IMR-90 (cell line): ENCODE measurements around the gene SIRPG. TPM values are rescaled to one million over a fixed set of nuclear protein-coding genes. Genes with fewer than 3 reads are reported as not detected.

Experiments used
- ATAC-seq: fragments of 200-7000 bp; cut with Tn5 transposase; 2 replicates; pipeline ENCODE4 v1.9.1; 2020; ENCODE audit warnings: low read depth, mild to moderate bottlenecking, moderate library complexity
- BruUV-seq: library from RNA; stranded (reverse); fragments of 400-500 nt; replicated peaks from 2 replicates; lab custom pipeline; 2021; lab: Mats Ljungman, UMichigan
- CTCF ChIA-PET: fragments of 300-600 bp; formaldehyde crosslinking; extraction: SDS; loops from one replicate; lab custom pipeline; 2021; ENCODE audit warnings: antibody characterized with exemption; lab: Yijun Ruan, JAX
- POLR2A ChIA-PET: fragments of 300-600 bp; sonication (Branson Sonifier 250); formaldehyde crosslinking; loops from one replicate; lab custom pipeline; 2022; ENCODE audit warnings: antibody characterized with exemption; ENCODE audit not compliant: unreplicated experiment; lab: Charles Lee
- DNase-seq: peaks from one replicate; pipeline ENCODE4 v3.0.0; 2013
- H2AFZ ChIP-seq: replicated peaks from 2 replicates; pipeline ENCODE3; 2013; ENCODE audit warnings: low read length, mild to moderate bottlenecking; ENCODE audit not compliant: poor library complexity
- H2AK5ac ChIP-seq: 2 replicates; pipeline ENCODE4 v1.6.1; 2013; ENCODE audit warnings: low read depth, low read length, inconsistent platforms
- H2AK9ac ChIP-seq: replicated peaks from 2 replicates; pipeline ENCODE3; 2013; ENCODE audit warnings: mild to moderate bottlenecking, low read depth, low read length, moderate library complexity; ENCODE audit not compliant: poor library complexity
- H2BK120ac ChIP-seq: 2 replicates; pipeline ENCODE4 v1.6.1; 2013; ENCODE audit warnings: low read depth, low read length, inconsistent platforms
- H2BK15ac ChIP-seq: 3 replicates; pipeline ENCODE4 v1.6.1; 2013; ENCODE audit warnings: low read depth, low read length, inconsistent platforms
- H2BK20ac ChIP-seq: 2 replicates; pipeline ENCODE4 v1.6.1; 2013; ENCODE audit warnings: low read depth, mild to moderate bottlenecking, inconsistent platforms, low read length, moderate library complexity
- H2BK5ac ChIP-seq: 2 replicates; pipeline ENCODE4 v1.6.1; 2013; ENCODE audit warnings: mild to moderate bottlenecking, low read depth, low read length, inconsistent platforms; ENCODE audit not compliant: poor library complexity, severe bottlenecking
- H3K14ac ChIP-seq: replicated peaks from 2 replicates; pipeline ENCODE4 v1.6.1; 2013; ENCODE audit warnings: low read depth, low read length, inconsistent platforms
- H3K18ac ChIP-seq: 2 replicates; pipeline ENCODE4 v1.6.1; 2013; ENCODE audit warnings: low read depth, low read length, control low read depth
- H3K23ac ChIP-seq: 2 replicates; pipeline ENCODE4 v1.6.1; 2013; ENCODE audit warnings: low read depth, low read length, inconsistent platforms
- H3K27ac ChIP-seq: 2 replicates; pipeline ENCODE4 v1.5.1; 2013; ENCODE audit warnings: mild to moderate bottlenecking, control low read depth, low read length; ENCODE audit not compliant: insufficient read depth
- H3K27me3 ChIP-seq: 2 replicates; pipeline ENCODE4 v1.6.1; 2013; ENCODE audit warnings: low read length; ENCODE audit not compliant: control insufficient read depth, insufficient read depth
- H3K36me3 ChIP-seq: 2 replicates; pipeline ENCODE4 v1.6.1; 2013; ENCODE audit warnings: low read length, mixed read lengths; ENCODE audit not compliant: control insufficient read depth, insufficient read depth
- H3K4ac ChIP-seq: 2 replicates; pipeline ENCODE4 v1.6.1; 2013; ENCODE audit warnings: low read depth, low read length, inconsistent platforms
- H3K4me1 ChIP-seq: 2 replicates; pipeline ENCODE4 v1.6.1; 2013; ENCODE audit warnings: low read length, mixed read lengths; ENCODE audit not compliant: control insufficient read depth, insufficient read depth
- H3K4me2 ChIP-seq: 2 replicates; pipeline ENCODE4 v1.6.1; 2013; ENCODE audit warnings: low read depth, mild to moderate bottlenecking, control low read depth, low read length, moderate library complexity
- H3K4me3 ChIP-seq: 2 replicates; pipeline ENCODE4 v1.5.1; 2013; ENCODE audit warnings: low read depth, mild to moderate bottlenecking, control low read depth, low read length, moderate library complexity; ENCODE audit not compliant: insufficient read depth
- H3K56ac ChIP-seq: 2 replicates; pipeline ENCODE4 v1.6.1; 2013; ENCODE audit warnings: low read length, inconsistent platforms; ENCODE audit not compliant: insufficient read depth; ENCODE audit errors: extremely low read depth
- H3K79me1 ChIP-seq, 2 experiments: 2 replicates each; pipeline ENCODE4 v1.6.1; 2013; ENCODE audit warnings: low read length in 2 of 2, inconsistent platforms in 1 of 2, low read depth in 1 of 2
- H3K9ac ChIP-seq: 2 replicates; pipeline ENCODE4 v1.6.1; 2013; ENCODE audit warnings: low read depth, low read length, control low read depth
- H3K9me1 ChIP-seq: 2 replicates; pipeline ENCODE4 v1.6.1; 2013; ENCODE audit warnings: low read length, inconsistent platforms; ENCODE audit not compliant: insufficient read depth
- H3K9me3 ChIP-seq: 2 replicates; pipeline ENCODE4 v1.6.1; 2013; ENCODE audit warnings: low read length; ENCODE audit not compliant: control insufficient read depth, insufficient read depth
- H4K20me1 ChIP-seq: 2 replicates; pipeline ENCODE4 v1.6.1; 2013; ENCODE audit warnings: low read length, inconsistent platforms; ENCODE audit not compliant: insufficient read depth
- H4K5ac ChIP-seq: 2 replicates; pipeline ENCODE4 v1.6.1; 2013; ENCODE audit warnings: mild to moderate bottlenecking, low read depth, low read length, control low read depth
- H4K8ac ChIP-seq, 2 experiments: 2 replicates each; pipeline ENCODE4 v1.6.1; 2013; ENCODE audit warnings: low read depth in 2 of 2, low read length in 2 of 2, control low read depth in 1 of 2, inconsistent platforms in 1 of 2
- H4K91ac ChIP-seq: 2 replicates; pipeline ENCODE4 v1.6.1; 2013; ENCODE audit warnings: low read depth, low read length, inconsistent platforms; ENCODE audit not compliant: insufficient read depth
- BHLHE40 ChIP-seq: fragments of 150-350 bp; IDR thresholded peaks from 2 replicates; pipeline ENCODE4 v1.6.1; 2016; ENCODE audit warnings: mild to moderate bottlenecking, low read depth, low read length
- CEBPB ChIP-seq: IDR thresholded peaks from 2 replicates; pipeline ENCODE4 v1.6.1; 2012; ENCODE audit warnings: low read depth, low read length, improper control_type of control experiment
- CHD1 ChIP-seq: IDR thresholded peaks from 2 replicates; pipeline ENCODE4 v1.6.1; 2012; ENCODE audit warnings: low read depth, low read length, improper control_type of control experiment
- CTCF ChIP-seq: conservative IDR thresholded peaks from 2 replicates; pipeline ENCODE4 v1.5.1; 2012; ENCODE audit warnings: mild to moderate bottlenecking, low read depth, low read length, improper control_type of control experiment
- ELK1 ChIP-seq: fragments of 150-350 bp; IDR thresholded peaks from 2 replicates; pipeline ENCODE4 v1.6.1; 2016; ENCODE audit warnings: low read depth, mild to moderate bottlenecking, low read length, moderate library complexity, borderline replicate concordance
- FOS ChIP-seq: fragments of 150-350 bp; IDR thresholded peaks from 2 replicates; pipeline ENCODE4 v1.6.1; 2016; ENCODE audit warnings: low read depth, low read length
- MAFK ChIP-seq: IDR thresholded peaks from 2 replicates; pipeline ENCODE4 v1.6.1; 2012; ENCODE audit warnings: low read depth, low read length, improper control_type of control experiment
- MAZ ChIP-seq: IDR thresholded peaks from 2 replicates; pipeline ENCODE4 v1.6.1; 2012; ENCODE audit warnings: low read depth, mild to moderate bottlenecking, low read length, improper control_type of control experiment, moderate library complexity, borderline replicate concordance
- MXI1 ChIP-seq: IDR thresholded peaks from 2 replicates; pipeline ENCODE4 v1.6.1; 2012; ENCODE audit warnings: low read depth, mild to moderate bottlenecking, low read length, moderate library complexity, borderline replicate concordance
- NFE2L2 ChIP-seq: fragments of 150-350 bp; IDR thresholded peaks from 2 replicates; pipeline ENCODE4 v1.6.1; 2016; ENCODE audit warnings: low read depth, mild to moderate bottlenecking, low read length
- POLR2A ChIP-seq: IDR thresholded peaks from 2 replicates; pipeline ENCODE4 v1.6.1; 2012; ENCODE audit warnings: mild to moderate bottlenecking, low read depth, low read length
- RAD21 ChIP-seq: IDR thresholded peaks from 2 replicates; pipeline ENCODE4 v1.6.1; 2012; ENCODE audit warnings: low read length, improper control_type of control experiment
- RCOR1 ChIP-seq: IDR thresholded peaks from 2 replicates; pipeline ENCODE4 v1.6.1; 2012; ENCODE audit warnings: mild to moderate bottlenecking, low read length, improper control_type of control experiment; ENCODE audit not compliant: insufficient replicate concordance
- RFX5 ChIP-seq: IDR thresholded peaks from 2 replicates; pipeline ENCODE4 v1.8.0; 2012; ENCODE audit warnings: low read depth, mild to moderate bottlenecking, low read length, moderate library complexity
- SMC3 ChIP-seq: fragments of 150-350 bp; IDR thresholded peaks from 2 replicates; pipeline ENCODE4 v1.6.1; 2016; ENCODE audit warnings: low read depth, mild to moderate bottlenecking, antibody characterized with exemption, low read length, moderate library complexity
- USF2 ChIP-seq: fragments of 150-350 bp; IDR thresholded peaks from 2 replicates; pipeline ENCODE4 v1.6.1; 2017; ENCODE audit warnings: mild to moderate bottlenecking, antibody characterized with exemption, low read length, low read depth
- WGBS, 2 experiments: methylation state at CpG; one replicate each; pipeline versions ENCODE4 v1.1.5 to v1.1.7; 2013; ENCODE audit warnings: missing lambda C conversion rate in 2 of 2; ENCODE audit not compliant: insufficient read length in 1 of 2; ENCODE audit errors: extremely low coverage in 2 of 2; 5-methylcytosine and 5-hydroxymethylcytosine counted together
- dilution Hi-C: fragments of 300-500 bp; cut with HindIII; formaldehyde crosslinking; loops from one replicate; pipeline ENCODE4 v1.14.3; 2018; ENCODE audit warnings: low sequenced_read_pairs; ENCODE audit not compliant: unreplicated experiment
- in situ Hi-C: fragments of 300-500 bp; cut with MboI; formaldehyde crosslinking; loops from 3 replicates; pipeline ENCODE4 v1.14.3; 2019; ENCODE audit warnings: low sequenced_read_pairs, inconsistent platforms, mixed read lengths
- intact Hi-C: fragments of 100-400 bp; cut with micrococcal nuclease; formaldehyde crosslinking; loops from 2 replicates; pipeline ENCODE4 v1.10.0; 2022
- polyA plus RNA-seq, 3 experiments: library from polyadenylated mRNA; depleted of rRNA; stranded (reverse); fragments of >200 nt; gene quantifications; 2 replicates each; pipeline ENCODE4 v1.2.3, GENCODE V29; 2012; ENCODE audit warnings: low replicate concordance in 1 of 3
- total RNA-seq: library from RNA; depleted of rRNA; stranded (reverse); fragments of >200 nt; gene quantifications from 2 replicates; pipeline ENCODE4 v1.2.3, GENCODE V29; 2012

The SIRPG gene
- total and polyA plus RNA-seq, 2 of the 4 experiments (the other 2 are of a cell fraction) = not detected

GRCh38 chr20:1672728-1673127 lies 15.1 kb upstream of the SIRPG start:
- Histone ChIP-seq H3K14ac (no peak overlapping the region), H4K8ac (no peak overlapping the region), H3K9ac (no peak overlapping the region), H2AK5ac (no peak overlapping the region), H3K4me1 (no peaks in the 10 kb centered on the region), H3K4ac (no peak overlapping the region), H3K56ac (no peak overlapping the region), H4K20me1 (no peaks in the 10 kb centered on the region), H3K4me2 (no peak overlapping the region), H2BK5ac (no peak overlapping the region), H2BK20ac (no peak overlapping the region), H3K79me1 (no peaks in the 10 kb centered on the region), H3K9me1 (no peaks in the 10 kb centered on the region), H2BK15ac (no peak overlapping the region), H3K36me3 (no peaks in the 10 kb centered on the region), H2BK120ac (no peak overlapping the region), H3K9me3 (no peaks in the 10 kb centered on the region), H4K91ac (no peak overlapping the region), H2AFZ (no peak overlapping the region), H4K5ac (no peak overlapping the region), H3K18ac (no peak overlapping the region), H2AK9ac (no peak overlapping the region), H3K23ac (no peak overlapping the region), H3K27ac (no peak overlapping the region), H3K4me3 (no peak overlapping the region), H3K27me3 (peaks cover 8% of the 10 kb centered on the region)
- WGBS, 2 experiments = no CpG with 5 or more reads among the region's 3 CpGs
- POLR2A ChIA-PET = no interaction called here
- no peak for TF ChIP-seq CHD1
- no peak for TF ChIP-seq RCOR1
- no peak for TF ChIP-seq ELK1
- no peak for TF ChIP-seq CTCF
- no peak for TF ChIP-seq RAD21
- no peak for TF ChIP-seq CEBPB
- TF ChIP-seq MAZ = no peak
- TF ChIP-seq MXI1 = no peak
- TF ChIP-seq FOS = no peak
- TF ChIP-seq NFE2L2 = no peak
- TF ChIP-seq SMC3 = no peak
- no peak for TF ChIP-seq BHLHE40
- no peak for TF ChIP-seq MAFK
- TF ChIP-seq POLR2A = no peak
- no peak for TF ChIP-seq RFX5
- no peak for TF ChIP-seq USF2
- no TSS peak for BruUV-seq
- dilution Hi-C loops = no loop called here
- CTCF ChIA-PET = no interaction called here
- no peak for DNase-seq
- in situ Hi-C loops = no loop called here
- no peak for ATAC-seq
- intact Hi-C loops = no loop called here
